ENCODE measurements around the gene SELENOH. TPM values are rescaled to one million over a fixed set of nuclear protein-coding genes. Genes with fewer than 3 reads are reported as not detected.
"Not testable (repeated sequence)": the region's sequence is repeated elsewhere in the genome, so short reads cannot be mapped to it uniquely, and the experiment has no call there.

The SELENOH gene, protein sequence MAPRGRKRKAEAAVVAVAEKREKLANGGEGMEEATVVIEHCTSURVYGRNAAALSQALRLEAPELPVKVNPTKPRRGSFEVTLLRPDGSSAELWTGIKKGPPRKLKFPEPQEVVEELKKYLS
- 100 to 1,000 TPM in 2 of 3 donors, 10 to 100 TPM in 1; 99.4 to 124 (median 108) TPM for polyA plus RNA-seq (ENCODE audit: insufficient read length in 3 of 3)

DNA sequence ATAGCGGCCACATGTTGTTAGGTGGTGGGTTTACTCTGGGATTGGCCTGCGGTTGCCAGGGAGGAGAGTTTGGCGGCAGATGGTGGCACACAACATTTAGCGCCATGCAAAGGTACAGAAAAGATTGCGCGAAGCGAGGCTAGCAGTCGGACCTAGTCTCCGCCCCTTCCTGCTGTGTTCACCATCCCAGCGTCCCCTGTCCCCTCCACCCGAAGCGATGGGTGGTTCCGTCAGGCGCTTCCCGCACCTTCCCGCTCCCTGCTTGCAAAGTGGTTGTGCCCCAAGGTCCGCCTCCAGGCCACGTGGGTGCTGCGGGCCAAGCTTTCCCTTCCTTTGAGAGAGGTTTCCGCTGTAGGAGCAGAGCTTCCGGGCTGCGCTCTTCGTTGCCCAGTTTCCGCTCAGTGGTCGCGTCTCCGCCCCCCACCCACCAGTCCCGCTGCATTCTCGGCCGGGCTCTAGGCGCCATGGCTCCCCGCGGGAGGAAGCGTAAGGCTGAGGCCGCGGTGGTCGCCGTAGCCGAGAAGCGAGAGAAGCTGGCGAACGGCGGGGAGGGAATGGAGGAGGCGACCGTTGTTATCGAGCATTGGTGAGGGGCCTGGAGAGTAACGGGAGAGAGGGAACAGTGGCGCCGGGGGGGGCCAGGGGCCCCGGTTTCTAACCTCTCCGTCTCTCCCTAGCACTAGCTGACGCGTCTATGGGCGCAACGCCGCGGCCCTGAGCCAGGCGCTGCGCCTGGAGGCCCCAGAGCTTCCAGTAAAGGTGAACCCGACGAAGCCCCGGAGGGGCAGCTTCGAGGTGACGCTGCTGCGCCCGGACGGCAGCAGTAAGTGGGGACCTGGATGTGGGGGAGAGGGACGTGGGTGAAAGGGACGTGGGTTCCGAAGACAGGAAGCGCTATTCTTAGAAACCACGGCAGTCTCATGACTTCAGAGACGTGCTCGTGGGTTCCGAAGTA lies at the start of gene SELENOH:
Gene SELENOH, plus strand, starts transcription at position 360 of the 955 bp plus-strand sequence. Its CDS starts 105 bp downstream, at position 465.
- DNase-seq (ENCODE audit: low read depth in 3 of 3, low spot score in 2 of 3) = peak; percentile 91 to 94 (median 92)

DNA sequence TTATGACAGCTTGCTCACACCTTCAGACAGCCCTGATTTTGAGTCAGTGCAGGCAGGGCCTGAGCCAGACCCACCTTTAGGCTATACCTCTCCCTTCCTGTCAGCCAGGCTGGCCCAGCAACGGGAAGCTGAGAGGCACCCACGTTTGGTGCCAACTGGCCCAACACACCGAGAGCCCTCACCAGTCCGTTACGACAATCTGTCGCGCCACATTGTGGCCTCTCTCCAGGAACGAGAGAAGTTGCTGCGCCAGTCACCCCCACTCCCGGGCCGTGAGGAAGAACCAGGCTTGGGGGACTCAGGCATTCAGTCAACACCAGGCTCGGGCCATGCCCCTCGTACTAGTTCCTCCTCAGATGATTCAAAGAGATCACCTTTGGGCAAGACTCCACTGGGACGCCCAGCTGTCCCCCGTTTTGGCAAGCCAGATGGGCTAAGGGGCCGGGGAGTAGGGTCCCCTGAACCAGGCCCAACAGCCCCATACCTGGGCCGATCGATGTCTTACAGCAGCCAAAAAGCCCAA lies 42.4 kb upstream of the SELENOH start:
- DNase-seq (ENCODE audit: low read depth in 3 of 3, low spot score in 2 of 3) = no peak

DNA sequence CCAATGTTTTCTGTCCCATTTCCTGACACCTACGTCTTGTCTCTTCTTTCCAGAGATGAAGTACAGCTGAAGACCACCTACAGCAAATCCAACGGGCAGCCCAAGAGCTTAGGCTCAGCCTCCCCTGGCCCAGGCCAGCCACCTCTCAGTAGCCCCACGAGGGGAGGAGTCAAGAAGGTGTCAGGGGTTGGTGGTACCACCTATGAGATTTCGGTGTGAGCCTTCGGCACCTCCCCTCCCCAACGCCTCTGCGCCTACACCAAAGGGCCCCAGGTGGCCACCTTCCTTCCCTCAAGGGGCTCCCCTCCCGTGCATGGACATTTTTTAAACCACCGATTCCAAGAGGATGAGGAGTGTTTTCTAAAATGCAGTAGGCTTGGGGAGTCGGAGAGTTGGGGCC lies 41.5 kb upstream of the SELENOH start:
- no peak for DNase-seq (ENCODE audit: low read depth in 3 of 3, low spot score in 2 of 3)

DNA sequence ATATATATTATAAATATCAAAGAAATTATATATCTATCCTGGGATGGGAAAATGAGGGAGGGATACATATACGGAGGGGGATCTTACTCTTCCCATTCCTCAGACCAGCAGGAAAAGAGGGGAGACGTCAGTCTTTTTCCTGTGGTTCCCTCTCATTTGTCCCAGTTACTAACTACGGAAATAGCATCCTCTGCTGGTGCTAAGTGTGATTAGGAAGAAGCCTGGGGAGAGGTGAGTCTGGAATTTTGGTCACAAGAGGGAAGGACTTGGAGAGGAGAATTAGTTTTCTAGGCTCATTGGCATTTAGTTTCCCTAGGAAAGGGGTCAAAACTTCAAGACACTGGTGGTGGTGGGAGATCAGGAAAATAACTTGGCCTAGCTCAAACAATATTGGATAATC lies 40.9 kb upstream of the SELENOH start:
- no peak for DNase-seq (ENCODE audit: low read depth in 3 of 3, low spot score in 2 of 3)

DNA sequence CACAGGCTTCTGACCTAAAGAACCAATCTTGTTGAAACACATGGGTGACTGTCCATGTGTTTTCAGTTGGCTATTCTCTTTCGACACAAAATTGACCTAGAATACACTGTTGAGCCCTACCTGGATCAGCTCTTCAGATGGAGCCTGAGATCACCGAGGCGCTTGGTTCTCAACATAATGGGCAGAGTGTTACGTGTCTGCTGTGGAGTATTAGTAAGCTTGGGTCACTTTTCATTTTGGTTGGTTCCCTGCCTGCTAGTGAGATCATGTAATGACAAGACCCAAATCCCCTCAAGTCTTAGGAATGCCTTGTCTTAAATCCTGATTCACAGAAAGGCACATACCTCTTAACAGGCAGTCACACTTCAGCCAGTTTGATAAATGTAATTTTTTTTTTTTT lies 38.0 kb upstream of the SELENOH start:
- no peak for DNase-seq (ENCODE audit: low read depth in 3 of 3, low spot score in 2 of 3)

DNA sequence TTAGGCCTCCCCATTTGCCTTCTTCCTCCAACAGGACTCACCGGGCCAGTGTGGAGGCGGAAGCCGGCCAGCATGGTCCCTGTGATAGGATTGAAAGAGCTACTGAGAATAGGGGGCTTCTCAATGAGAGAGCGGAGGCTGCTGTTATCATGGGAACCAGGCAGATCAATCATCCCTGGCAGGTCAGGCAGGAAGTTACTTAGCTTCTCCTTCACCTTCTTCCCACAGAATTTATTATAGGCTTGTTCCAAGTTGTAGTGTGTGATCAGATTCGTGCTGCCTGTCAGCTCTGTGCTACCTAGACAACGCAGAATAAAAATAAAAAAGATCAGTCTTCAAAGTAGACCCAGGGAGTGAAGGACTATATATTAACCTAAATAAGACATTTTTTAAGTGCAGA lies 36.4 kb upstream of the SELENOH start:
- no peak for DNase-seq (ENCODE audit: low read depth in 3 of 3, low spot score in 2 of 3)

DNA sequence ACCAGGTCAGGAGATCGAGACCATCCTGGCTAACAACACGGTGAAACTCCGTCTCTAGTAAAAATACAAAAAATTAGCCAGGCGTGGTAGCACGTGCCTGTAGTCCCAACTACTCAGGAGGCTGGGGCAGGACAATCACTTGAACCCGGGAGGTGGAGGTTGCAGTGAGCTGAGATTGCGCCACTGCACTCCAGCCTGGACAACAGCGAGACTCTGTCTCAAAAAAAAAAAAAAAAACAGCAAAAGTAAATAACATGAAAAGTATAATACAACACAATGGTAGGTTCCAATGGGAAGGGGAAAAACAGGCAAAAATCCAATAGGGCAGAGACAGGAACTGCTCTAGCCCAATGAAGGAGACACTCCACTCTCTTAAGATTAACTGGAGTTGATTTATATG lies 35.9 kb upstream of the SELENOH start:
- DNase-seq (ENCODE audit: low read depth in 3 of 3, low spot score in 2 of 3) = not testable (repeated sequence)

DNA sequence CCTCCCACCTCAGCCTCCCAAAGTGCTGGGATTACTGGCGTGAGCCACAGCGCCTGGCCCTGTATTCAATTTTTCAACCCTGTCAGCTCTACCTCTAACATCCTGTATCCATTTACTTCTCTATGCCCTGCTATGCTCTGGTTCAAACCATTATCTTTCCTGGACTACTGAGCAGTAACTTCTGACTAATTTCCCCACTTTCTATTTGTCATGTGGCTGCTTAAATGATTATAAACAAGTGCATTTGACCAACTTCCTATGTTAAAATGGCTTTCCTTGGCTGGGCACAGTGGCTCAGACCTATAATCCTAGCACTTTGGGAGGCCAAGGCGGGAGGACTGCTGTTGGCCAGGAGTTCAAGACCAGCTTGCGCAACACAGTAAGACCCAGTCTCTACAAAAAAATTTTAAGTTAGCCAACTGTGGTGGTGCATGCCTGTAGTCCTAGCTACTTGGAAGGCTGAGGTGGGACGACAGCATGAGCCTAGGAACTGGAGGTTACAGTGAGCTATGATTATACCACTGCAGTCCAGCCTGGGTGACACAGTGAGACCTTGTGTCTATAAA lies 31.4 kb upstream of the SELENOH start:
- DNase-seq (ENCODE audit: low read depth in 3 of 3, low spot score in 2 of 3) = no peak

DNA sequence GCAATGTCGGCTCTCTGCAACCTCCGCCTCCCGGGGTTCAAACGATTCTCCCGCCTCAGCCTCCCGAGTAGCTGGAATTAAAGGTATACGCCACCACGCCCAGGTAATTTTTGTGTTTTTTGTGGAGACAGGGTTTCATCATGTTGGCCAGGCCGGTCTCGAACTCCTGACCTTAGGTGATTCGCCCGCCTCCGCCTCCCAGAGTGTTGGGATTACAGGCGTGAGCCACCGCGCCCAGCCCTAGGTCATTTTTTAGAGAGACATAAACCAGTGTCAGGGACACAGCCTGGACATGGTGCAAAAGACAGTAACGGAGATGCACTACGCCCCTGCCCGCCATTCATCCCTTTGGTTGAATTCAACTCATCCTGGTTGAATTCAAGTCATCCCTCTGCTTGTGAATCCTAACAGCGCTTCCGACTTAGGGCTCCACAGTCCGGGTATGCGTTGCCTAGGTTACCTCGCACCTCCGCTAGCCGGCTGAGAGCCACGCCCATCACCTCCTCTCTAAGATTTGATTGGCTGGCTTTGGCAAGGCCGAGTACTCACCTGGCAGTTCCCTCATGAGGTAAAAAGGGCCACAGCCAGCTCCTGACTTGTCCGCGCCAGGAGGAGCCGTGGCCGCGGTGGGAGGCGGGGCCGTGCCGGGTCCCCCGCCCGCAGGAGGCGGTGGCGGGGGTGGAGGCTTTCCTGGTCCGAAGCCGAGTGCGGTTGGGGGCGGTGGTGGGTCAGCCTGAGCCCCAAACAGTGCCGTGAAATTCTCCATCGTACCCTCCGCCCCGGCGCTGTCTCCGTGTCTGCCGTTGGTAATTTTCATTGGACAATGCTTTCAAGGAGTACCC lies 29.7 kb upstream of the SELENOH start, which contains the start of gene MED19:
Gene MED19, minus strand, starts transcription at position 802 of the 842 bp plus-strand sequence. Its CDS starts 36 bp downstream, at position 766.
- DNase-seq (ENCODE audit: low read depth in 3 of 3, low spot score in 2 of 3) = peak; percentile 59 to 76 (median 60)

DNA sequence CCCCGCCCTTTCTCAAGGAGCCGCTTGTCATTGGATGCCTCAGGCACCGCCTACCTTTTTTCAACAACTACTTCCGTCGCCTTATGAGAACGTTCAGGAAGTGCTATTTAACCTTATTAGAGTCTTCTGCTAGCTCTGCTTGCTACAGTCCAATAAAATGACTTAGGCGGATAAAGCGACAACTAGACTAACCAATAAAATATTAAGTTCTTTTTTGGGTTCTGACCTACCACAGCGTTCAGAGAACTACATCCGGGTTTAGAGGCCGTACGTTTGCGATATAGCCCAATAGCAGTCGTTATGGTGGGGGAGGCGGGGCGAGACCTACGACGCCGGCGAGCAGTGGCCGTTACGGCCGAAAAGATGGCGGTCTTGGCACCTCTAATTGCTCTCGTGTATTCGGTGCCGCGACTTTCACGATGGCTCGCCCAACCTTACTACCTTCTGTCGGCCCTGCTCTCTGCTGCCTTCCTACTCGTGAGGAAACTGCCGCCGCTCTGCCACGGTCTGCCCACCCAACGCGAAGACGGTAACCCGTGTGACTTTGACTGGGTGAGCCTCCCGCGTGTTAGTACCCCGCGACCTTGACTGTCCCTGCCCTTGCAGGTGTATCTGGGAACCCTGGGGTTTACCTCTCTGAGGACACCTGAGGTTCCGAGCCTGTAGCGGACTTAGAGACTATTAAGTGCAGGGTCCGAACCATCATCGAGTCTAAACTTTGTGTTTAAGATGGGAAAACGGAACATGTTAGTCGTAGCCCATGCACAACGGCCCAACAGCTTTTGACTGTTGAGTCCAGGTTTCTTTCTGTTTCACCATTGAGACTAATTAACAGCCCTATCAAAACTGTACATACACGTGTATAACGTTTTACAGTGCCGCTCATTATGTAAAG lies 28.8 kb upstream of the SELENOH start, which contains the start of gene TMX2:
Gene TMX2, plus strand, starts transcription at position 338 of the 895 bp plus-strand sequence. Its CDS starts 26 bp downstream, at position 364.
- DNase-seq (ENCODE audit: low read depth in 3 of 3, low spot score in 2 of 3) = peak; percentile 97 to 99 (median 98)

DNA sequence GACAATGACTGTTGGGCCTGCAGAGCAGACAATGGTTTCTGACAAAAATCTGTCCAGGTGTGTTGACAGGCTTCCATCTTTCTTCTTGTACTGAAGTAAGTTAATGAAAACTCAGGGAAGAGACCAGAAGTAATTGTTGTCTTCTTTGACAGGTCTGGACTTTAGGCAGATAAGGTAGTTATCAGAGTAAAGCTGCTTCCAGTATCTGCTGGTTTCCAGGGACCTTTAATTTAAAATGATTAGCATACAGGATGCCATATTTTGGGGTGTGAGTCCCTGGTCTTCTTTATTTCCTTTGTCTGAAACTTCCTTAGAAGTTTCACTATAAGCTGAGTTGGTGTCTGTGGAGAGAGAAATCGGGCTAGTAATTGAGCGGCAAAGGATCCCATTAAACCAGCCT lies 27.5 kb upstream of the SELENOH start:
- no peak for DNase-seq (ENCODE audit: low read depth in 3 of 3, low spot score in 2 of 3)

DNA sequence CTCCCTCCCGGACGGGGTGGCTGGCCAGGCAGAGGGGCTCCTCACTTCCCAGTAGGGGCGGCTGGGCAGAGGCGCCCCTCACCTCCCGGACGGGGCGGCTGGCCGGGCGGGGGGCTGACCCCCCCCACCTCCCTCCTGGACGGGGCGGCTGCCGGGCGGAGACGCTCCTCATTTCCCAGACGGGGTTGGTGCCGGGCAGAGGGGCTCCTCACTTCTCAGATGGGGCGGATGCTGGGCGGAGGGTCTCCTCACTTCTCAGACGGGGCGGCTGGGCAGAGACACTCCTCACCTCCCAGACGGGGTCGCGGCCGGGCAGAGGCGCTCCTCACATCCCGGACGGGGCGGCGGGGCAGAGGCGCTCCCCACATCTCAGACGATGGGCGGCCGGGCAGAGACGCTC lies 24.6 kb upstream of the SELENOH start:
- DNase-seq (ENCODE audit: low read depth in 3 of 3, low spot score in 2 of 3) = not testable (repeated sequence)

DNA sequence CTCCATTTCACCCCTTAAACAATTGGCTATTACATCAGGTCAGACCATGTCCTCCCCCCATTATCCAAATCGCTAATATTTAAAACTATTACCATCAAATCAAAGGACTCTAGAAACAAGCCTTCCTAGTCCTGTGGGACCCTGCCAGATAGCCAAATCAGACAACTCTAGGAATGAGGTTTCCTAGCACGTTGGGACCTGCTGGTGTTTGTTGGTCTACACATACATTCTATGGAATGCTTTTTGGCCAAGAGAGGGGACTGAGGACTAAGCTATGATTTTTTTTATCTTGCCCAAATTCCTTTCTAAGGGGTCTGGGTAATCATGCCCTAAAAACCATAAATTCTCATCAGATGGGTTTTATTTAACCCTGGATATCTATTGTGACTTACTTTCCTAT lies 14.1 kb upstream of the SELENOH start:
- DNase-seq (ENCODE audit: low read depth in 3 of 3, low spot score in 2 of 3) = no peak

DNA sequence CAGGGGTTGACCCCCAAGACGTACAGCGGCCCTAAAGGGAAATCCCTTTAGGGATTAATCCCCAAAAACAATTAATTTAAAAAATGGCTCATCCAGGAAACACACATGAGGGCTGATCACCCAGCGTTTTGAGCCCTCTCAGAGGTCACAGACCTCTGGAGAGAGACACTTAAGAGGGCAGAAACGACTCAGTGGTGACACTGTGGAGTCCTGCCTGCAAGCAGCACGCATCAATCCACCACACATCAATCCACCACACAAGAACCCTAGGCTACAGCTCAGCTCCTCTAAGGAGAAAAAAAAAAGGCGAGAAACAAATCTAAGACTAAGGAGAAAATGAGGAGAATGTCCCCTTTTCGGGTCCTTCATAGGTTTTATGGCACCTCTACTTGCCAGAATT lies 12.5 kb upstream of the SELENOH start:
- no peak for DNase-seq (ENCODE audit: low read depth in 3 of 3, low spot score in 2 of 3)

DNA sequence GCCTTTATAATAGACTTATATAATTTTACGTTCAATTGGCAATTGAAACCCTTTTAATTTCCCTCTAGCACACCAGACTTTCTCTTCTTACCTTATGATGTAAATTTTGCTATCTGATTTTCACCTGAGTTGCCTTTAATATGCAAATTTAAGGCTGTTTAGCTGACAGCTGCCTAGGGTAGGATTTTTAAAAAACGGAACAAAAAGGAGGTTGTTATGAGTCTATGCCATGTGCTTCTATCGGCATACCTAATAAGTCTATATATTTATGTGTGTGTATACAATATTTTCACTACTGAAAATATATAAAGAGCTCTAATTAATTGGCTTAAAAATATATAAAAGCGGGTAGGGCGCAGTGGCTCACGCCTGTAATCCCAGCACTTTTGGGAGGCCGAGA lies 11.8 kb upstream of the SELENOH start:
- no peak for DNase-seq (ENCODE audit: low read depth in 3 of 3, low spot score in 2 of 3)

DNA sequence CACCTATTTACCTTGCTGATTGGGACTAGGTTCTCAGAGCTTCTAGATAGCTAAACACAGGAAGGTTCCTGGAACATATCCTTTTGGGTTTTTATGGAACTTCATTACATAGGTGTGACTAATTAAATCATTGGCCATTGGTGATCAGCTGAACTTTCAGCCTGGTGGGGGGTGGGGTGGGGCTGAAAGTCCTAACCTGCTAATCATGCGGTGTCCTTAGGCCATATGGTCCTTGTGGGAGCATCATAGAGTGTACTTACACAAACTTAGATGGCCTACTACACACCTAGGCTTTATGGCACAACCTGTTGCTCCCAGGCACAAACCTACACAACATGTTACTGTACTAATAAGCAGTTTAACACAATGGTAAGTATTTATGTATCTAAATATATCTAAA lies 8.6 kb upstream of the SELENOH start:
- no peak for DNase-seq (ENCODE audit: low read depth in 3 of 3, low spot score in 2 of 3)

DNA sequence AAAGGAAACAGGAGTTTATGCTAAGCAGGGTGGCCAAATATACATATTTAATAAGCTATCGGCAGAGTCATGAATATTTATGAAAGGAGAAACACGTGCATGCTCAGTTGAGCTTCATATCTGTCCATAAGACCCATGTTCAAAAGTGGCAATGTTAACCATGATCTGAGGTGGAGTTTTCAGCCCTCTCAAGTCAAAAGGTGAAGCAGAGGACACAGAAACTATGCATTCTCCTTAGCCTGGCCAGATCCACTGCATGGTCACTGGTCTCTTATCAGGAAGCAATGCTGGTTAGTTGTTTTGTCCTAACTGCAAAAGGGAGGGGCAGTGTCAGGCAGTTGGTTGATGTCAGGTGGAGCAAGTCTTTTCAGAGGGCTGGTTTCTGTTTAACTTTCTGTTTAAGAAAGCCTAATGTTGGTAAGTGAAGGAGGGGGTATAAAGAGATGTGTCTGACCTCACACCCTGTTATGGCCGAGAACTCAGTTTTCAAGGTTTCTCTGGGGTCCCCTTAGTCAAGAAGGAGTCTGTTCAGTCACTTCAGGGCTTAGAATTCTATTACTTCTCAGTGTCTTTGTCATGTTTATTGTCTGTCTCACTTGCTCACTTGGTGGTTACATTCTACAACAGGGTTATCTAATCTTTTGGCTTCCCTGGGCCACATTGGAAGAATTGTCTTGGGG lies 5.5 kb upstream of the SELENOH start:
- no peak for DNase-seq (ENCODE audit: low read depth in 3 of 3, low spot score in 2 of 3)

DNA sequence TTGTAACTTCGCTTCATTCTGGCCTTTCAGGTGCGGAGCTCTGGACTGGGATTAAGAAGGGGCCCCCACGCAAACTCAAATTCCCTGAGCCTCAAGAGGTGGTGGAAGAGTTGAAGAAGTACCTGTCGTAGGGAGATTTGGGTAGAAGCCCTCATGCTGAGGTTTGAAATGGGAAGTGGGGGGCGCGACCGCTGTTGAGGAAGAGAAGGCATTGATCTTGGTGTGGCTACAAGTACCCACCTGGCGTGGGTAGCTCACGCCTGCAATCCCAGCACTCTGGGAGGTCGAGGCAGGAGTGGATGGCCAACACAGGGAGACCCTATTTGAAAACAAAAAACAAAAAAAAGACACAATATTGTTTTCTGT lies 779 bp downstream of the SELENOH start:
- DNase-seq (ENCODE audit: low read depth in 3 of 3, low spot score in 2 of 3) = no peak

DNA sequence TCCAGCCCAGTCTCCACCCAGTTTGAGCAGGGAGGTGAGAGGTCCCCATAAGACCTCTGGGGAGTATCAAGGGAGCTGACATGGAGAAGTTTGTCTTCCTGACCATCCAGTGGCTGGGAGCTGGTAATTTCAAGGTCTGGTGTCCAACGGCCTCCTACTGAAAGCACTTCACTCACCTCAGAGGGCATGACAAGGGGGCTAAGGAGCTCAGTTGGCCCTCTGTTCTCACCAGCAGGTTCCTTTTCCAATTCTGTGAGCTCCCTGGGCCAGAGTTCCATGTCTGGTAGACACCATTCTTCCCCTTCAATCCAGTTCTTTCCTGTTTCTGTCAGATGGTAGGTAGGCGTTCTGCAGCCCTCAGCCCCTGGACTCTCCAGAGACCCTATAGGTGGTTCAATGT lies 3.1 kb downstream of the SELENOH start:
- DNase-seq (ENCODE audit: low read depth in 3 of 3, low spot score in 2 of 3) = no peak

All from right renal cortex interstitium (tissue), 3 donors.